ENCODE results near the gene GTPBP8.

DNA sequence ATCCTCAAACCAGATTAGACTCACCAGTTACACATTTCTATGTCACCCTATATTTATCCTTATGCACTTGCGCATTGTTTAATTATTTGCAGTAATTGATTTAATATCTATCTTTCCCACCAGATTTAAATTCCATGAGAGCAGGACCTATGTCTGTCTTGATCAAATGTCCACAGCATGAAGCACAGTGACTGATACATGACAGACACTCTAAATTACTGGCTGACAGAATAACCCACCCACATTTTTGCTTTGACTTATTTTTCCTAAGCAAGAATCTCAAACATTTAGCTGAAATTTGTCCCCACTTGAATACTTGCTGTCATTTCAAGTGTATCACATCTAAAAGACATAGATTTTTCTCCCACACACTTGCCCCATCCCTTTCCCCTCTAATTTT lies 23.4 kb upstream of the GTPBP8 start:
- no peak for TF ChIP-seq CTCF (IDR thresholded peaks at IDR 0.05)
- TF ChIP-seq POLR2A (IDR thresholded peaks at IDR 0.05): no peak

Data from adrenal gland (tissue), 5 donors.